ENCODE results near the gene EPHA8. TPM values are rescaled to one million over a fixed set of nuclear protein-coding genes. Genes with fewer than 3 reads are reported as not detected.

Gene EPHA8
- polyA plus RNA-seq, 2 donors: 0.01 to 0.06 TPM

DNA sequence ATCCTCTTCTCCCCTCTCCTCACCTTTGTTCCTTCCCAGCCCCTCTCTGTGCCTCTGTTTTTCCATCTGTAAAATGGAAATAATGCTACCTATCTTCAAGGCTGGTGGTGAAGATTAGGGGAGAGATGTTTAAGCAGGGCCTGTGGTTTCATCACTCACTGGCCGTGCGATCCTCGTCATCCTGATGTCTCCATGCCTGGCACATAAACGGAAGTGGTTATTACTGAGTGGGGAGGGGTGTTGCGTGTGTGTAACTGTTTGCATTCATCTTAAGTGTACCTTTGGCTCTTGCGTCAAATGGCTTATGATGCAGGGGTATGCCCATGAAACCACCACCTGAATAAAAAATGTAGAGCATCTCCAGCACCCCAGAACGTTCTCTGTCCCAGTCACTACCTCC lies 56.0 kb downstream of the EPHA8 start:
- H3K4me3 ChIP-seq (ENCODE audit: low read depth in 1 of 2, low read length in 2 of 2): no peak overlapping the region
- H3K27me3 ChIP-seq (ENCODE audit: control insufficient read depth in 1 of 2, insufficient read depth in 2 of 2, low read length in 2 of 2): no peaks in the 10 kb centered on the region
- no peaks in the 10 kb centered on the region for H3K9me3 ChIP-seq (ENCODE audit: control insufficient read depth in 2 of 2, insufficient read depth in 1 of 2, low read depth in 1 of 2, low read length in 1 of 2)
- H3K27ac ChIP-seq (ENCODE audit: low read depth in 2 of 2, low read length in 1 of 2): no peak overlapping the region
- H3K36me3 ChIP-seq (ENCODE audit: control insufficient read depth in 2 of 2, insufficient read depth in 2 of 2, low read length in 1 of 2): no peaks in the 10 kb centered on the region
- 73 to 77% methylated on average over 7 of the region's 7 CpGs for WGBS, 2 donors
- H3K4me1 ChIP-seq (ENCODE audit: control insufficient read depth in 2 of 2, insufficient read depth in 2 of 2, low read length in 1 of 2): no peaks in the 10 kb centered on the region

DNA sequence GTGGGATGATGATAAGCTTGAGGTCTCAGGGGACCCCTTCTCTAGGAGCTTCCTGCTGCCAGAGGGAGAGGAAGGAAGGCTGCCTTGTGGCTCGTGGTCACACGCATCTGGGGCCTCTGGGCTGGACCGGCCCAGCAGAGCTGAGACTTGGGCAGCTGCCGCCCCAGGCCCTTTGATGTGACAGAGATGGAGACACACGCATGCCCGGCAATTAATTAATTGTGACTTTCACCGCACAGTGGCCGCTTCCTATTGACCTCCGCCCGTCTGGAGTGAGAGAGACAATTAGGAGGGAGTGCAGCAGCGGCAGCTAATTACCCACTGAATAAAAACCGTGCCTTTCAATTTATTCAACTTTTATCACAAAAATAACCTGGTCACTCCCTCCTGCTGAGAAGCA lies 56.5 kb downstream of the EPHA8 start:
- Histone ChIP-seq H3K36me3 (ENCODE audit: control insufficient read depth in 2 of 2, insufficient read depth in 2 of 2, low read length in 1 of 2) (no peaks in the 10 kb centered on the region), H3K27ac (ENCODE audit: low read depth in 2 of 2, low read length in 1 of 2) (no peak overlapping the region), H3K27me3 (ENCODE audit: control insufficient read depth in 1 of 2, insufficient read depth in 2 of 2, low read length in 2 of 2) (no peaks in the 10 kb centered on the region), H3K4me3 (ENCODE audit: low read depth in 1 of 2, low read length in 2 of 2) (no peak overlapping the region), H3K4me1 (ENCODE audit: control insufficient read depth in 2 of 2, insufficient read depth in 2 of 2, low read length in 1 of 2) (no peaks in the 10 kb centered on the region), H3K9me3 (ENCODE audit: control insufficient read depth in 2 of 2, insufficient read depth in 1 of 2, low read depth in 1 of 2, low read length in 1 of 2) (no peaks in the 10 kb centered on the region)
- 39 to 57% methylated on average over 12 of the region's 12 CpGs for WGBS, 2 donors

DNA sequence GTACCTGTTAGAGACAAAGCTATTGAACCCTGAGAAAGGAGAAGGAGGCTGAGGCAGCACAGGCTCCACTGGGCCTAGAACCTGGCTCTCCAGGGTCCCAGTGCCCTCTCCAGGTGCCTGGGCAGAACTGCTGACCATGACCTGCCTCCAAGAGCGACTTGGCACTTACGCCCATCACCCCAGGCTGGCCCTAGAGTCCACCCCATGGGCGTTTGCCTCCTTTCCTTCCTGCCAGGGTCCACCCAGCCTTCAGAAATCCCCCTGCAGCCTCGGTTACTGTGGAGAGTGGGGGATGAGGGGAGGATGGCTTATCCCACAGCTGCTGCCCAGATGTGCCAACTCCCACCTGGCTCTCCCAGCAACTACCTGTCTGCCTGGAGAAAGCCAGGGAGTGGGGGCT lies 58.5 kb downstream of the EPHA8 start:
- H3K4me1 ChIP-seq (ENCODE audit: control insufficient read depth in 2 of 2, insufficient read depth in 2 of 2, low read length in 1 of 2): no peaks in the 10 kb centered on the region
- no peak overlapping the region for H3K27ac ChIP-seq (ENCODE audit: low read depth in 2 of 2, low read length in 1 of 2)
- H3K4me3 ChIP-seq (ENCODE audit: low read depth in 1 of 2, low read length in 2 of 2): no peak overlapping the region
- WGBS, 2 donors: 52 to 53% methylated on average over 4 of the region's 4 CpGs
- H3K9me3 ChIP-seq (ENCODE audit: control insufficient read depth in 2 of 2, insufficient read depth in 1 of 2, low read depth in 1 of 2, low read length in 1 of 2): no peaks in the 10 kb centered on the region
- H3K27me3 ChIP-seq (ENCODE audit: control insufficient read depth in 1 of 2, insufficient read depth in 2 of 2, low read length in 2 of 2): no peaks in the 10 kb centered on the region
- H3K36me3 ChIP-seq (ENCODE audit: control insufficient read depth in 2 of 2, insufficient read depth in 2 of 2, low read length in 1 of 2): no peaks in the 10 kb centered on the region

GRCh38 chr1:22625262-22625925 lies 62.1 kb downstream of the EPHA8 start:
- WGBS, 2 donors: 32 to 34% methylated on average over 9 of the region's 9 CpGs
- H3K27me3 ChIP-seq (ENCODE audit: control insufficient read depth in 1 of 2, insufficient read depth in 2 of 2, low read length in 2 of 2): peaks cover 0 to 3% of the 10 kb centered on the region in 2 donors
- no peak overlapping the region for H3K27ac ChIP-seq (ENCODE audit: low read depth in 2 of 2, low read length in 1 of 2)
- H3K4me1 ChIP-seq (ENCODE audit: control insufficient read depth in 2 of 2, insufficient read depth in 2 of 2, low read length in 1 of 2): no peaks in the 10 kb centered on the region
- H3K9me3 ChIP-seq (ENCODE audit: control insufficient read depth in 2 of 2, insufficient read depth in 1 of 2, low read depth in 1 of 2, low read length in 1 of 2): no peaks in the 10 kb centered on the region
- H3K4me3 ChIP-seq (ENCODE audit: low read depth in 1 of 2, low read length in 2 of 2): no peak overlapping the region
- H3K36me3 ChIP-seq (ENCODE audit: control insufficient read depth in 2 of 2, insufficient read depth in 2 of 2, low read length in 1 of 2): no peaks in the 10 kb centered on the region

DNA sequence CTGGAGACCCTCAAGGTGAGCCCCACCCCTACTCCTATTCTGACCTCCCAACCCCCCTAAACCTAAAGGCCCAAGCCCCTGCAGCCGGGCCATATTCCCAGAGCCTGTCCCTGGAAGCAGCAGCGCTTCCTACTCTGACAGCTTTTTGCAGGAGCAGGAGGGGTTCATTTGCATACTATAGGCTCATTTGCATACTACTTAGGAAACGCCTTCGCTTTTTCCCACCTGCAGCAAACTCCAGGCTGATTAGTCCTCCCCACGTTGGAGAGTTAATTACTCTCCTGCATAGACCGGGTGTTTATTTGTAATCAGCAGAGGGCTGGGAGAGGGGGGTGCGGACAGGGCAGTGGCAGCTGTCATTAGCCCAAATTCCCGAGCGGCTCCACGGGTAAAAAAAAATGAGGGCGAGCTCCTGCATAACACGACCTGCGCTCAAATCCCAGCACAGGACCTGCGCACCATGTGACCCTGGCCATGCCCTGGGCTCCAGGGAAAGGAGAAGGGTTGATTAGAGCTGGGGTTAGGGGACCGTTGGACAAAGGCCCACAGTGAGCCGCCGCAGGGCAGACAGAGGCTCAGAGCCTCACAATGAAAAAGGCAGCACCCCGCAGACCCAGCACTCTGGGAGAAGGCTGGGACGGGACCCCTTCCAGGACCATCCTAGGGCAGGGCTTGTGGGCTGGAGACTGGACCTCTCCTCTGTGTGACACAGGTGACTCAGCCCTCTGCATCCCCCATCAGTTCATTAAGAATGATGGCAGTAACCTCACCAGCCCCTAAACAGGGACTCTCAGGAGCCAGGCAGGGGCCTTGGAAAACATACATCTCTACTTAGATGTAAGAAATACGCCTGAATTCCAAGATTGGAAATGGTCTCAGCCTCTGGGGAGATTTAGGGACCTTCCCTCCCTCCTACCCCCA lies 63.2 kb downstream of the EPHA8 start:
- Histone ChIP-seq H3K4me1 (ENCODE audit: control insufficient read depth in 2 of 2, insufficient read depth in 2 of 2, low read length in 1 of 2) (no peaks in the 10 kb centered on the region), H3K9me3 (ENCODE audit: control insufficient read depth in 2 of 2, insufficient read depth in 1 of 2, low read depth in 1 of 2, low read length in 1 of 2) (no peaks in the 10 kb centered on the region), H3K4me3 (ENCODE audit: low read depth in 1 of 2, low read length in 2 of 2) (no peak overlapping the region), H3K36me3 (ENCODE audit: control insufficient read depth in 2 of 2, insufficient read depth in 2 of 2, low read length in 1 of 2) (no peaks in the 10 kb centered on the region), H3K27me3 (ENCODE audit: control insufficient read depth in 1 of 2, insufficient read depth in 2 of 2, low read length in 2 of 2) (peaks cover 0 to 3% of the 10 kb centered on the region in 2 donors), H3K27ac (ENCODE audit: low read depth in 2 of 2, low read length in 1 of 2) (no peak overlapping the region)
- 16 to 22% methylated on average over 20 of the region's 20 CpGs for WGBS, 2 donors

DNA sequence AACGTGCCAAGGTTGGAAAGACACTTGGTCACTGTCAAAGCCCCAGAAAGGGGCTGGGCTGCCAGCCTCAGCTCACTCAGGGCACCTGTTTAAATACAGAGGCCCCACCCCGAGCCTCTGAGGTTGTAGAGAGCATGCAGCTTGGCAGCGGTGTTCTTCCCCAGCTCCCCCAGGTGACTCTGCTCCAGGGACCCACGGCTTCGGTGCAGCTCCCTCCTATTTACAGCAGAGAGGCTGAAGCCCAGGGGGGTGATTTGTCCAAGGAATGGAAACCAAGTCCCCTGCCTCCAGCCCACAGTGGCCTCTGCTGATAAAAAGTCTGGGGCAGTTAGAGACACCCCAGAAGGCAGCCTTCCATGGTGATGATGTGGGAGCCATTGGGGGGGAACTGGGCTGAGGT lies 64.0 kb downstream of the EPHA8 start:
- Histone ChIP-seq H3K9me3 (ENCODE audit: control insufficient read depth in 2 of 2, insufficient read depth in 1 of 2, low read depth in 1 of 2, low read length in 1 of 2) (no peaks in the 10 kb centered on the region), H3K27me3 (ENCODE audit: control insufficient read depth in 1 of 2, insufficient read depth in 2 of 2, low read length in 2 of 2) (peaks cover 0 to 3% of the 10 kb centered on the region in 2 donors), H3K27ac (ENCODE audit: low read depth in 2 of 2, low read length in 1 of 2) (no peak overlapping the region), H3K4me1 (ENCODE audit: control insufficient read depth in 2 of 2, insufficient read depth in 2 of 2, low read length in 1 of 2) (no peaks in the 10 kb centered on the region), H3K36me3 (ENCODE audit: control insufficient read depth in 2 of 2, insufficient read depth in 2 of 2, low read length in 1 of 2) (no peaks in the 10 kb centered on the region), H3K4me3 (ENCODE audit: low read depth in 1 of 2, low read length in 2 of 2) (no peak overlapping the region)
- 30 to 36% methylated on average over 5 of the region's 5 CpGs for WGBS, 2 donors

DNA sequence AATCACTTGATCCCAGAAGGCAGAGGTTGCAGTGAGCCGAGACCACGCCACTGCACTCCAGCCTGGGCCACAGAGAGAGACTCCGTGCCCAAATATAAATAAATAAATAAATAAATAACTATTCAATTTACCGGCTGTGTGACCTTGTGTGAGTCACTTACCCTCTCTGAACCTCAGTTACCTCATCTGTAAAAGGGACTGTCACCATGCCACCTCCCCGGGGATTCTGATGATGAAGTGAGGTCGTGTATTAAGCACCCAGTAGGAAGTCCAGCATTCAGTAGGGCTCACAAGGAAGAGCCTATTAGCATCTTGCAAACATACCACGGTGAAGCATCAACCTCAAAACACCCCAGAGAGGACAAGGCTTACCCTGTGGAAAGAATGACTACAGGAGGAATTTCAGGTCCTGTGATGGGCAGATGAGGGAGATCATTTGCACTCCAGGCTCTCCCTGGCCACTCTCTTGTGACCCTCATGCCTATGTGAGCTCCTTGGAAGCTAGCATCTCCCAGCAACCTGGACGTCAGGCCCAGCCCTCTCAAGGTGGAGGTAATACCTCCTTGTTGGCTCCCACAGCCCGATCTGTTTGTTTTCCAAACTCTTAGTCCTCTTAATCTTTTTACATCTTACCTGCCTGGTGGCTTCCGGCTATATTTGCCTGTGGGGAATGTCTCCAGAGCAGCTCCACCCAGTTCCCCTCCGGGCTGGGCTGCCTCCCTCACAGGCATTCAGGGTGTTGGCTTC lies 65.6 kb downstream of the EPHA8 start:
- H3K27ac ChIP-seq (ENCODE audit: low read depth in 2 of 2, low read length in 1 of 2): no peak overlapping the region
- WGBS, 2 donors: 45 to 46% methylated on average over 11 of the region's 11 CpGs
- peaks cover 0 to 3% of the 10 kb centered on the region in 2 donors for H3K27me3 ChIP-seq (ENCODE audit: control insufficient read depth in 1 of 2, insufficient read depth in 2 of 2, low read length in 2 of 2)

GRCh38 chr1:22629886-22630285 lies 66.6 kb downstream of the EPHA8 start:
- no peaks in the 10 kb centered on the region for H3K9me3 ChIP-seq (ENCODE audit: control insufficient read depth in 2 of 2, insufficient read depth in 1 of 2, low read depth in 1 of 2, low read length in 1 of 2)
- 40 to 47% methylated on average over 2 of the region's 2 CpGs for WGBS, 2 donors
- peaks cover 0 to 3% of the 10 kb centered on the region in 2 donors for H3K27me3 ChIP-seq (ENCODE audit: control insufficient read depth in 1 of 2, insufficient read depth in 2 of 2, low read length in 2 of 2)
- H3K36me3 ChIP-seq (ENCODE audit: control insufficient read depth in 2 of 2, insufficient read depth in 2 of 2, low read length in 1 of 2): no peaks in the 10 kb centered on the region
- no peaks in the 10 kb centered on the region for H3K4me1 ChIP-seq (ENCODE audit: control insufficient read depth in 2 of 2, insufficient read depth in 2 of 2, low read length in 1 of 2)
- no peak overlapping the region for H3K27ac ChIP-seq (ENCODE audit: low read depth in 2 of 2, low read length in 1 of 2)
- no peak overlapping the region for H3K4me3 ChIP-seq (ENCODE audit: low read depth in 1 of 2, low read length in 2 of 2)

More for the DNA sequence above, 65.6 kb downstream of the EPHA8 start:
- H3K4me3 ChIP-seq (ENCODE audit: low read depth in 1 of 2, low read length in 2 of 2): no peak overlapping the region
- no peaks in the 10 kb centered on the region for H3K36me3 ChIP-seq (ENCODE audit: control insufficient read depth in 2 of 2, insufficient read depth in 2 of 2, low read length in 1 of 2)
- H3K4me1 ChIP-seq (ENCODE audit: control insufficient read depth in 2 of 2, insufficient read depth in 2 of 2, low read length in 1 of 2): no peaks in the 10 kb centered on the region
- H3K9me3 ChIP-seq (ENCODE audit: control insufficient read depth in 2 of 2, insufficient read depth in 1 of 2, low read depth in 1 of 2, low read length in 1 of 2): no peaks in the 10 kb centered on the region

- Histone ChIP-seq H3K9me3 (ENCODE audit: control insufficient read depth in 2 of 2, insufficient read depth in 1 of 2, low read depth in 1 of 2, low read length in 1 of 2) (no peaks in the 10 kb centered on the region), H3K27me3 (ENCODE audit: control insufficient read depth in 1 of 2, insufficient read depth in 2 of 2, low read length in 2 of 2) (no peaks in the 10 kb centered on the region), H3K36me3 (ENCODE audit: control insufficient read depth in 2 of 2, insufficient read depth in 2 of 2, low read length in 1 of 2) (no peaks in the 10 kb centered on the region), H3K27ac (ENCODE audit: low read depth in 2 of 2, low read length in 1 of 2) (no peak overlapping the region), H3K4me1 (ENCODE audit: control insufficient read depth in 2 of 2, insufficient read depth in 2 of 2, low read length in 1 of 2) (no peaks in the 10 kb centered on the region), H3K4me3 (ENCODE audit: low read depth in 1 of 2, low read length in 2 of 2) (no peak overlapping the region)
- 84% methylated on average over 10 of the region's 10 CpGs for WGBS, 2 donors
Observed at GRCh38 chr1:22633697-22634463, 70.6 kb downstream of the EPHA8 start.

All from esophagus (tissue), 2 donors.